C1 segment of cervical spinal cord (tissue), 14 donors: ENCODE results near the gene UBXN6.

Source experiments
- DNase-seq, 14 donors: peaks; one replicate each; lab custom pipeline; 2025; lab: John Stamatoyannopoulos, UW

UBXN6 gene

DNA sequence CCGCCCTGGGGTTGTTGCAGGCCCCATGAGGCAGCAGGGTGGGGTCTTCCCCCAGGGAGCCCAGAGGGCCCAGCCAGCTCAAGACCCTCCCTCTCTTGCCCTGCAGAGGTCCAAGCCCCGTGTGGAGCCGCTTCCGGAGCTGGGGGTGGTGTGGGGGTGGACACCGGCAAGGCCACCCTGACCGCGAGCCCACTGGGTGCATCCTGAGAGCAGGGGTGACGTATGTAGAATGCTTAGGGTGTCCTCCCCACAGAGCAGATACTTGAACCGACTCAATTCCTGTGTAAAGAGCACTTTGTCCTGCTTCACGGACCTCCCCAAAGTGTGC lies 14.8 kb downstream of the UBXN6 start:
- DNase-seq, result no peak

DNA sequence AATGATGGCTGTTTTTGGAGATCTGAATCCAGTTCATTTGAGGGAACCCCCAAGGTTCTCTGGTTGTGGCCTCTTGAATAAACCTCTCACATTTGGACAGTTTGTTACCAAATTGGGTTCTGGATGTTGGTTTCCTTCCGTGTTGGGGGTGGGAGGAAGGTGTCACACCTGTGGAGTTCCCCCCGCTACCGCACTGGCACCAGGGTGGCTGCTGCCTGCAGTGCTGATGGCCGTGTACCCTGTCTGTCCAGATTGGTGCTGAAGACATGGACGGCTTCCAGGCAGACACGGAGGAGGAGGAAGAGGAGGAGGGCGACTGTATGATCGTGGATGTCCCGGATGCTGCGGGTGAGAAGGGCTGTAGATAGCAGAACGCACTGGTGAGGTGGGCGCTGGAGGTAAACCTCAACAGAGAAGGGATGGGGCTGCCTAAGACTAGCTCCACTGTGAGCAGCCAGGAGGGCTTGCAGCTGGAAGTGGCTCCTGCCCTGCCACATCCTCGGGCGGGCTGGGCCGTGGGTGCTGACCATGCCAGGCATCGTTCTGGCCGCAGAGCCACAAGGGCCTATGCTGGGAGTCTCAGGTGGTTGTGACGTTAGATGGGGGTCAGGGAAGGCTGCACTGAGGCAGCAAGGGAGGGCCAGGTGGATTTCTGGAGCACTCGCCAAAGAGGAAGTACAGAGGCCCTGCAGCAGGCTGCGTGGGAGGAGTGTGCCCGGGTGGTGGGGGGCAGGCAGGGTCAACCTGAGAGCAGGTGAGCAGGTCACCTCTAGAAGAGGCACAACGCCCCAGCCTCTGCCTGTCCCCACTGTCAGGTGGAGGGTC lies 15.4 kb downstream of the UBXN6 start:
- no peak for DNase-seq

DNA sequence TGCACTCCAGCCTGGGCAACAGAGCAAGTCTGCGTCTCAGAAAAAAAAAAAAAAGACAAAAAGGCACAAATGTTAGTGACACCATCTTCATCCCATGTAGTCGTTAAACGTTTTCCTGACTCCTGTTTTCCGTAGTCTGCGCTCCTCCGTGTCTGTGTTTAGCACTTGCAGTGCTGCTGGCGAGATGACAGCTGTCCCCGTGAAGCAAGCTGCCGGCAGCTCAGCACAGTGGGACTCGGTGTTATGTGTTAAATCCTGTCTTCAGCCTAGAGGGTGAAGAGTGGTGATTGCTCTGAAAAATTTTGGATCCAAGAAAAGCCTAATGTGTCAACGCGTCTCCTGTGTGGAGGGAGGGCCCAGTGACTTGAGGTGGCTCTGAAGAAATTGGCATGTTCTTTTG lies 18.4 kb downstream of the UBXN6 start:
- peak in 1 of 14 donors; percentile 36 for DNase-seq

DNA sequence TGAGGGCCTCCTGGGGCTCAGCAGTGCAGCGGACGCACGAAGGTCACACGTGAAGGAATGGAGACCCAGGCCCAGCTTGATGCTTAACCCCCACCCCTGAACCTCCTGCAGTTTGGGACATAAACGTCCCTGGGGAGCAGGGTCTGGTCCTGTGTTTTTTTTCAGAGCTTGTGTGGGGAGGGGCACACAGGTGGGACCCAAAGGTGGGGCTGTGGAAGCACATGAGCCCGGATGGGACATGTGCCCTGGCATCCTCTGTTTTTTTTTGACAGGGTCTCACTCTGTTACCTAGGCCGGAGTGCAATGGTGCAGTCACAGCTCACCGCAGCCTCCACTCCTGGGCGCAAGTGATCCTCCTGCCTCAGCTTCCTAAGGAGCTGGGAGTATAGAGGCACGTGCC lies 20.5 kb downstream of the UBXN6 start:
- DNase-seq, result no peak

DNA sequence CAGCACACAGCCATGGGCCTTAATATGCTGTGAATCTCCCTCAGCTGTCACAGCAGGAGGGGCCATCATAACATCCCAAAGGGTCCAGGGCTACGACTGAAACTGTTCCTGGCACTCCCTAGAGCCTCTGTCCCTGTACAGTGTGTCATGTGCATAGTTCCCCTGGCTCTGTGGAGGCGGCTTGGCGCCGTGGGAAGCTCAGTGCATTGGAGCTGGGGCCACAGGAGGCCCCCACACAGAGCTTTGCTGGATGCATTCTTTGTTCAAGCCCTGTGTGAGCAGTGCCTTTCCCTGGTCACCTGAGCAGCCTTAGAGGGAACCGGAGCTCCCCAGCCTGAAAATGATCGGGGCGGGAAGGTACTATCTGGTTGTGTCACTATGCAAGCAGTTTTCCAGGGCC lies 21.4 kb downstream of the UBXN6 start:
- DNase-seq, result no peak

DNA sequence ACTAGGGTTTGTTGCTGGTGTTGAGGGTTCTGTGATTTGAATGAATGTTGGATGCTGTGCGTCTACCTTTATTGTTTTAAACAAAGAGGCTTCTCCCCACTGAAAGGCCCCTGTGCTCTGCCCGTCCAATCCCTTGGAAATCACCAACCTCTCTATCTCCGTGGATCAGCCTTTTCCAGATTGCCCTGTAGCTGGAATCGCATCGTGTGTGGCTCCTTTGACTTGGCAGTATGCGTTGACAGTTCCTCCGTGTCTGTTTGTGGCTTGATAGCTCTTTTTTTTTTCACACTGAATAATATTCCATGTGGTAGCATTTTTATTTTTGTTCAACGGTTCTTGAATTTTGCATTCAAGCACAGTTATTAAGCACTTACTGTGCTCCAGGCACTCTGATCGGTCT lies 23.2 kb downstream of the UBXN6 start:
- DNase-seq, result no peak

DNA sequence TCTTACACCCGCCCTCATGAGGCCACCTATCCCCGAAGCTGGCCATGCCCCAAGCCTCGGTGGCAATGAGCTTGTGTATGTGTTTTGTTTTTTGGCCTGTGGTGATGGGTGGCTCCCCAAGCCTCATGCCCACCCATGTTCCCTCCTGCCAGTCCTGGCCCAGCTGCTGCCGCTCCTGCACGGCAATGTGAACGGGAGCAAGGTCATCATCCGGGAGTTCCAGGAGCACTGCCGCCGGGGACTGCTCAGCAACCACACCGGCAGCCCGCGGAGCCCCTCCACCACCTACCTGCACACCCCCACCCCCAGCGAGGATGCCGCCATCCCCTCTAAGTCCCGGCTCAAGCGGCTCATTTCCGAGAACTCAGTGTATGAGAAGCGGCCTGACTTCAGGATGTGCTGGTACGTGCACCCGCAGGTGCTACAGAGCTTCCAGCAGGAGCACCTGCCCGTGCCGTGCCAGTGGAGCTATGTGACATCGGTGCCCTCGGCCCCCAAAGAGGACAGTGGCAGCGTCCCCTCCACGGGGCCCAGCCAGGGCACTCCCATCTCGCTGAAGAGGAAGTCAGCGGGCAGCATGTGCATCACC lies 24.6 kb downstream of the UBXN6 start:
- no peak for DNase-seq

DNA sequence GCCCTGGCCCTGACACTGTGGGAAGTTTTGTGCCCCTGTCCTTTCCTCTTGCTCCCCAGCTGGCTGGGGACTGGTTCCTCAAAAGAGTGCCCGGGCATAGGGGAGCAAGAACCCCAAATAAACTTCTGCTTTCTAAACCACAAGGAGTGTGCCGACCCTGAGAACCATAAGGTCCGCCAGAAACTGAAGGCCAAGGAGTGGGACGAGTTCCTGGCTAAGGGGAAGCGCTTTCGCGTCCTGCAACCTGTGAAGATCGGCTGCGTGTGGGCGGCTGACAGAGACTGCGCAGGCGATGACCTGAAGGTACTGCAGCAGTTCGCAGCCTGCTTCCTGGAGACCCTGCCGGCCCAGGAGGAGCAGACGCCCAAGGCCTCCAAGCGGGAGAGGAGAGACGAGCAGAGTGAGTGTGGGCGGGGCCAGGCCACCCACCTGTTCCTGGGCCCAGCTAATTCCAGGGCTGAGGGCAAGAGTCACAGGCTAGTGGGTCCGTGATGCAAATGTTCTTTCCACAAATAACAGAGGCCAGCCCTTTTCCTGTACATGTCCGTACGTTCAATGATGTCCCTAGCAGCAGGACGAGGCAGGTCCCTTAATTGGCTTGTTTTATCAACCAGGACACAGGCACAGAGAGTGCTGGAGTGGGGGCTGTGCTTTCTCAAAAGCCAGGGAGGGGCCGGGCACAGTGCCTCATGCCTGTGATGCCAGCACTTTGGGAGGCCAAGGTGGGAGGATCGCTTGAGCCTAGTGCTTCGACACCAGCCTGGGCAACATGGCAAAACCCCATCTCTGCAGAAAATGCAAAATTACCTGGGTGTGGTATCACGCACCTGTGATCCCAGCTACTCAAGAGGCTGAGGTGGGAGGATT lies 25.6 kb downstream of the UBXN6 start:
- peak in 6 of 14 donors; percentile 5 to 46 (median 34) for DNase-seq

DNA sequence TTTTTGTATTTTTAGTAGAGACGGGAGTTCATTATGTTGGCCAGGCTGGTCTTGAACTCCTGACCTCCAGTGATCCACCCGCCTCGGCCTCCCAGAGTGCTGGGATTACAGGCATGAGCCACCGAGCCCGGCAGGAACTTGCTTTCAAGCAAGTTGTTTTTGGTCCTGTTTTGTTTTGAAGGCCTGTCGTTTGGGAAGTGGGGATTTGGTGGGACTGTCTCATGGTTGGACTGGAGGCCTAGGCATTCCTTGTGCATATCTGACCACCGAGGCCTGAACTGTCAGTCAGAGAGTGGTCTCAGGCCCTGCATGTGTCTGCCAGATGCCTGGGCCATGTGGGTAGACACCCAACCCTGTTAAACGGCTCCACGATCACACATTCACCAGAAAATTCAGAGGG lies 26.3 kb downstream of the UBXN6 start:
- no peak for DNase-seq

DNA sequence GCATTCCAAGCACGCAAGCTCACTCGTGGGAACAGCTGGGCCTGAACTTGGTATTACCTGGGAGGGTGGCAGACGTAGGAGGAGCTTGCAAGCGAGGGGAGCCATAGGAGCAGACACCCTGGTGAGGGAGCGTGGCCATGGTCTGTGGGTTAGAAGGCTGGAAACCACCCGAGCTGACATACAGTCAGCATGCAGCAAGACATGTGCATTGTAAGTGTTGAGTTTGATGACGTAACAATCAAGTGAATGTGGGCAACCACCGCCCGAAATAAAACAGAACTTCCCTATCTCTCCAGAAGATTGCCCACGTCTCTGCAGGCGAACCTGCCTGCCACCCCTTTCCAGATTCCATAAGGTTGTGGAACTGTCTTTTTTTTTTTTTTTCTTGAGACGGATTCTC lies 26.8 kb downstream of the UBXN6 start:
- peak in 8 of 14 donors; percentile 8 to 41 (median 27) for DNase-seq

DNA sequence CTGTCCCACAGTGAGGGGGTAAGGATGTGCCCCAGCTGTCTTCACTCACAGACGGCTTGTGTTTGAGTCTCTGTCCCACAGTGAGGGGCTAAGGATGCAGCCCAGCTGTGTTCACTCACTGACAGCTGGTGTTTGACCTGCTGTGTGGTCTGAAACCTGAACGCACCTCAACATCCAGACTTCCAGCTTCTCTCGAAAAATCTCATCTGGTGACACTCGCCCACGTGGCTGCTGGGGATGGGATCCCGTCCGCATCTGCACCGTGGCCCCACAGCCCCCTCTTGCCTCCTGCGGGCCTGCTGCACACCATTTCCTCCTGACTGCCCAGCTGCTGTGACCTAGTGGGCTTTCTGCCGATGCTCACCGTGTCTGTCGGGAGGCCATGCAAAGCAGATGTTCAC lies 27.8 kb downstream of the UBXN6 start:
- DNase-seq, result no peak

DNA sequence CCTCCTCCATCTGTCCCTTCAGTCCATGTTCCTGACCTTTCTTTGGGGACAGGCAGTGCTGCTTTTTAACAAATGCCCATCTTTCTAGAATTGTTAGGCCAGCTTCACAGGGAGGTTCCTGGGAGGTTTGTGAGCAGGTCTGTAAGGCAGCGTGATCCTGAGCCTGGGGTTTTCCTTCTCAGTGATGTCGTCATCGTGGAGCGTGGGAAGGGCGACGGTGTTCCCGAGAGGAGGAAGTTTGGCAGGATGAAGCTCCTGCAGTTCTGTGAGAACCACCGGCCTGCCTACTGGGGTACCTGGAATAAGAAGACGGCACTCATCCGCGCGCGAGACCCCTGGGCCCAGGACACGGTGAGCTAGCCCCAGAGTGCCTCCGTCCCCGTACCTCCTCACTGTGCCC lies 28.3 kb downstream of the UBXN6 start:
- DNase-seq, result no peak

DNA sequence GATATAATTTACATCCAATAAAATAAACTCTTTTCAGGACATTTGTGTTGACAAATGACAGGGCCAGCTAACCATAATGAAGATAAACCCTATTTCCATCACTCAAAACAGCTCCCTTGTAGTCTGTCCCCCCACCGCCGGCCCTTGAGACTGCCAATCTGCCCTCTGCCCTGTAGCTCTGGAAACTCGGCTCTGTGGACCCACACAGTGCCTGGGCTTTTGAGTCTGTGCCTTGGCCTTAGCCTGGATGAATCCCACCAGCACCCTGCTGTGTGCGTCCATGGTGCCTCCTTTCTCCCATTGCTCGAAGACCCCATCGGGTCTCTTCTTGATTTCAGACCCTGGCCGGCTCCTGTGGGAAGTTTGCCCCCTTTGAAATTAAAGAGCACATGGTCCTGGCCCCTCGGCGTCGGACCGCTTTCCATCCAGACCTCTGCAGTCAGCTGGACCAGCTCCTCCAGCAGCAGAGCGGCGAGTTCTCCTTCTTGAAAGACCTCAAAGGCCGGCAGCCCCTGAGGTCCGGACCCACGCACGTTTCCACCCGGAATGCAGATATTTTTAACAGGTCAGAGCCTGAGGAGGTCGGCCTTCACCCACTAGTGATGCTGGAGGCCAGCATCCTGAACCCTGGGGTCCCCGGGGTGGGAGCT lies 29.1 kb downstream of the UBXN6 start:
- no peak for DNase-seq

DNA sequence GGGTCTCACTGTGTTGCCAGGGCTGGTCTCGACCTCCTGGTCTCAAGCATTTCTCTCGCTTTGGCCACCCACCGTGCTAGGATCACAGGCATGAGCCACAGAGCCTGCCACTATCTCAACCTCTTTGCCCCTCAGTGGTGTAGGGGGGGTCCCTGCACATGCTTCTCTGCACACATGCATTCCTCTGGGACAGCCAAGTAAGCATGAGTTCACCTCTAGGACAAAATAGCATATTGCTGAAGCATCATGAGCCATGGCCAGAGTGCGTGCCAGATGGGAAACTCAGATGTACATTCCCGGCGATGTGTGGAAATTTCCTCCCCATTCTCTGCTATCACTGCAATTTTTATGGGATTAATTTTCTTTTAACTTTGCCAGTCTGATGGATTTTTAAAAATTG lies 32.1 kb downstream of the UBXN6 start:
- DNase-seq, result no peak

DNA sequence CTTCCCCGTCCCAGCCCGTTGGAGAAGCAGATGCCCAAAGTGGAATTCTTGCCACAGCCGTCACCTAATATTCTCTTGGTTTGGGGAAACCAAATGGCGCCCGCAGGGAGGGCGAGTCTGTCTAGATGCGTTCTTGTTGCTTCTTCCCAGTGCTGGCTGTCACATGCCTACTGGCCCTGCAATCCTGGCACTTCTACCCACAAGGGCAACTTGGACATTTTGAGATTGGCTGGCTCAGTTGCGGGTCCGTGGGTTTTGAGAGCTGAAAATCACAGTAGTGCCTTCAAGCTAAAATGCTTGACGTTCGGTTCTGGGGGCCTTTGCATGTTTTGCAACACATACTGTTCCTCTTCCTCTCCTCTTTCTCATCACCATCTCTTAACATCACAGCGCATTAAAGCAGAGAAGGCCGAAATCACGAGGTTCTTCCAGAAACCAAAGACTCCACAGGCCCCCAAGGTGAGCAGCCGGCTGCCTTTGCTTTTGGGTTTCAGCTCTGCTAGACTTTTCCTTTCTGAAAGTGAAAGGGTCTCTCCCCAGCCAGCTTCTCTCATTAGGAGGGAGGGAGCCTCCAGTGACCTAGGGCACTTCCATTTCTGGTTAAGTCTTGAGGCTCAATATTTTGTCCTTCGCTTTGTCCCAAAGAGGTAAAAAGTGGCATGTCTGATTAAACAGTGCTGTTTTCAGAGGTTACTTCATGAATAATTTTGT lies 34.0 kb downstream of the UBXN6 start:
- DNase-seq, result no peak

DNA sequence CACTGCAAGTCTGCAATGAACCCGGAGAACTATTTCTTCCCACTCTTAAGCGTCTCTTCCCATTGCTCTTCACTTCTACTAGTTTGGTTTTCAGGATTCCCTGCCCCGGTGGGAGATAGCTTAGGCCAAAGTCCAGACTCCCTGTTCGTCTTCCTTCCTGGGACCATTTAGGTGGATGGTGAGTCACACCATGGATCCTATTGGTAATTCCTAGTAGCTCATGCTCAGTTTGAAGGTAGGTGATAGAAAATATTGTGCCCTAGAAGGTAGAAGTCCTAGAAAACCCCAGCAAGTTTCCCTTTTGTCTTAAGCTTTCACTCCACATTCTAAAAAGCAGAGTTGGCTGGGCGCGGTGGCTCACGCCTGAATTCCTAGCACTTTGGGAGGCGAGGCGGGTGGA lies 41.3 kb downstream of the UBXN6 start:
- DNase-seq, result no peak

DNA sequence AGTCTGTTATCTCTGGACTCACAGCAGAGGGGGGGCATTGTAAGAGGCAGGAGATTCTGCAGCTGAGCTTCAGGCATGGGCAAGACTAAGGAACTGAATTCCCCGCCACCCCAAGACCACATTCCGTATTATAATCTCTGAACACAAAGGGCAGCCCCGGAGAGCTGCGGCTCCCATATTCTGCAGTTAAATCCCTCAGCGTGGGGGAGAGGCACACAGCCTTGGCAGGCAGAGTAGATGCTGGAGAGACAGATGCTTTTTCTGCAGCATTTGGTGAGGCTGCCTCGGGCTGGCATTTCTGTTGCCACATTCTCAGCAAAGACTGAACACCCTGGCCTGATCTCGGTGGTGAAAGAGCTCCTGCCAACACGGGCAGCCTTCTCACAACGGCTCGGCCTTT lies 42.2 kb downstream of the UBXN6 start:
- peak in 2 of 14 donors; percentile 12 to 83 for DNase-seq

DNA sequence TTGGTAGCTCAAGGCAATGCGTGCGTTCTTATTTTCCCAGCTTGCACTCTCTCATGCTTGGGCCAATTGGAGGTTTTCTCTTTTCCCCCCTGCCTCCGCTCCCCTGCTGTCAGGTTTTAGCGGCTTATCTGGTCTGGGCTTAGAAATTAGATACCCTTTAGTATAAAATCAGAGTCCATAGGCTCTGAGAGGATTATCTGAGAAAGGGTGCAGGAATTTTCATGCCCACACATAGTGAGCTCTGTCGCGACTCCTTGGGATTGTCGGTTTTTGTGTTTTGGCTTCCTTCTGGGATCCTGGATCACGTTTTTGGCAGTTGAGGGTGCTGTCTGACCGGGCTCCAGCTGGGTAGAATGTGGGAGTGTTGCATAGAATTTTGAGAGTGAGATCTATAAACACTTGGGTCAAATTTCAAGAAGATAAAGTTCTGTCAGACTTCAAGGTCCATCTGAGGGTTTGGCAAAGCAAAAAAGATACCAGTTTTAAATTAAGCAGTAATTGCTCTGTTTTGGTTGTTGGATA lies 42.7 kb downstream of the UBXN6 start:
- peak in 1 of 14 donors; percentile 76 for DNase-seq

DNA sequence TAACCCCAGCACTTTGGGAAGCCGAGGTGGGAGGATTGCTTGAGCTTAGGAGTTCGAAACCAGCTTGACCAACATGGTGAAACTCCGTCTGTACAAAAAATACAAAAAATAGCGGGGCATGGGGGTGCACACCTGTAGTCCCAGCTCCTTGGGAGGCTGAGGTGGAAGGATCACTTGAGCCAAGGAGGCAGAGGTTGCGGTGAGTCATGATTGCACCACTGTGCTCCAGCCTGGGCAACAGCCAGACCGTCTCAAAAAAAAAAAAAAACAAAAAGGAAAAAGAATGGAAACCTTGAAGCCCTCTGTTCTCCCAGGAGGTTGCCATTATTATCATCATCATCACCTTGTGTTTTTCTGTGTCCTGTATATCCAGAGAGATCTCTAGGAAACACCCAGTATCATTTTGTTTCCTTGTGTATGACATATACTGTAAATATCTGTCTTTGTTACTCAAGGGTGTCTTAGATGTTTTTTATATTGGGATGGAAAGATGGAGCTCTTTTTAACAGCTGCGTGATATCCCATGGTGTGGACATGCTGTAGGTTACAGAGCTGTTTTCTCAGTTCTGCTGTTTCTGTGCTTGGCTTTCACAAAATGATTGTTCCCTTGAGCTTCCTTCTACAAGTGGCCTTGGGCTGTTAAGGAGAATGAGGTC lies 43.3 kb downstream of the UBXN6 start:
- DNase-seq, result no peak

DNA sequence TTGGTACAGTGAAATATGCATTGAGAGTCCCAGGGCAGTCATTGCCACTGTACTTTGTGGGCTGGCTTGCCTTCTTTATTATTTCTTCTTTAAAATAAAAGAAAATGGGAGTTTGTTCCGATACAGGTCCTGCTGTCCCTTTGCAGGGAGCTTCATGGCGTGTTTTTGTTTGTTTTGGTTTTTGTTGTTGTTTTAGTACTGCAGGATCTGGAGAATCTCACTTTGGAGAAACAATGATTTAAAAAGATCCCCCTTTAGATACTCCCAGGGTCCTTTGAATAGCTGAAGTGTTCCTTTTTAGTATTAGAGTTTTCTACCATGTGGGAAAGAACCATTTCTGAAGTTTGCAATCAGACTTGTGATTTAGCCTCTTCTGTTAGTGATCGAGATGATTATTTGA lies 44.0 kb downstream of the UBXN6 start:
- DNase-seq, result no peak
